ENCODE data around the gene STARD10.

DNA sequence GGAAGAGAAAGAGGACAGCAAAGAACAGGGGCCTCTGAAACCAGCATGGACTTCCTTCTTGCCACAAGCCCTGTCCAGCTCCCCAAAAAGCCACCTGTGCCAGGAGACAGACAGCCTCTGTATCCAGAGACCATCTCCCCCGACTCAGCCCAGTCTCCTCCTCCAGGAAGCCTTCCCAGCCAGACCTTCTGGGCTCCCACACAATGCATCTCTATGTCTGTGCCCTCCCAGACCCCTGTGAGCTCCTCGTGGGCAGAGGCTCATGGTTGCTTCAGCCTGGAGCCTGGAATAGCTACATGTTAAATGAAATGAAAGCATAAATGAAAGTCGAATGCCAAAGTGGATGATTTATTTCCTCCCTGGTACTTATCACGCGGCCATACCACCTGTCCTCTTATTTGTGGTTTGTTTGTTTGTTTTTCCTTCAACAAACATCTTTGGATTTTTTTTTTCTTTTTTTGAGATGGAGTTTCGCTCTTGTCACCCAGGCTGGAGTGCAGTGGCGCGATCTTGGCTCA lies 34.3 kb downstream of the STARD10 start:
- TF ChIP-seq CTCF (IDR thresholded peaks at IDR 0.05) (no peak), POLR2A (IDR thresholded peaks at IDR 0.05) (no peak)

Measured in heart left ventricle (tissue), 13 donors.